H1 (cell line): Measurements from ENCODE around the gene RPTOR. TPM values are rescaled to one million over a fixed set of nuclear protein-coding genes. Genes with fewer than 3 reads are reported as not detected.

Experiments
- CTCF ChIA-PET: fragments of 300-600 bp; sonication (Branson Sonifier 250); formaldehyde crosslinking; loops from one replicate; lab custom pipeline; 2021; ENCODE audit not compliant: partially characterized antibody; lab: Charles Lee
- POLR2A ChIA-PET: fragments of 300-600 bp; sonication (Branson Sonifier 250); formaldehyde crosslinking; loops from one replicate; lab custom pipeline; 2021; ENCODE audit warnings: inconsistent platforms; ENCODE audit not compliant: partially characterized antibody; lab: Charles Lee
- DNase-seq, 2 experiments: peaks; one replicate each; pipeline versions ENCODE4 v3.0.0 to v3.0.0-alpha.2; 2010 to 2022; ENCODE audit warnings: low spot score in 2 of 2, low read depth in 1 of 2, mixed read lengths in 1 of 2
- FAIRE-seq: peaks from 2 replicates; lab custom pipeline; 2011; peaks lifted over from hg19 to GRCh38; lab: Jason Lieb, UNC
- H2AFZ ChIP-seq: 2 replicates; pipeline ENCODE4 v1.8.1; 2012; ENCODE audit warnings: low read length, inconsistent platforms
- H2AK5ac ChIP-seq: 2 replicates; pipeline ENCODE4 v1.6.1; 2013; ENCODE audit warnings: low read depth, low read length
- H2BK120ac ChIP-seq: replicated peaks from 2 replicates; pipeline ENCODE3; 2013; ENCODE audit warnings: low read depth, low read length, inconsistent platforms
- H2BK12ac ChIP-seq: 2 replicates; pipeline ENCODE4 v1.6.1; 2013; ENCODE audit warnings: low read depth, low read length
- H2BK15ac ChIP-seq: 2 replicates; pipeline ENCODE4 v1.6.1; 2013; ENCODE audit warnings: low read length
- H2BK20ac ChIP-seq: 2 replicates; pipeline ENCODE4 v1.6.1; 2013; ENCODE audit warnings: low read length
- H2BK5ac ChIP-seq: 2 replicates; pipeline ENCODE4 v1.6.1; 2013; ENCODE audit warnings: low read depth, low read length
- H3K14ac ChIP-seq: 2 replicates; pipeline ENCODE4 v1.6.1; 2013; ENCODE audit warnings: inconsistent platforms; ENCODE audit not compliant: insufficient read length
- H3K18ac ChIP-seq: 2 replicates; pipeline ENCODE4 v1.6.1; 2013; ENCODE audit warnings: low read length; ENCODE audit errors: extremely low read depth
- H3K23ac ChIP-seq: 2 replicates; pipeline ENCODE4 v1.6.1; 2013; ENCODE audit warnings: inconsistent platforms; ENCODE audit not compliant: insufficient read length
- H3K23me2 ChIP-seq: 2 replicates; pipeline ENCODE4 v1.6.1; 2013; ENCODE audit warnings: low read depth, low read length
- H3K27ac ChIP-seq: 2 replicates; pipeline ENCODE4 v1.6.1; 2011; ENCODE audit warnings: low read depth, low read length, inconsistent platforms
- H3K27me3 ChIP-seq, 4 experiments: replicated peaks in 1 of 4; 1 replicate in 1 of 4; 2 replicates in 3 of 4; pipeline versions ENCODE4 v1.6.1 to v1.8.1; 2011 to 2013; ENCODE audit warnings: low read length in 3 of 4, mild to moderate bottlenecking in 3 of 4, inconsistent platforms in 2 of 4, mixed read lengths in 2 of 4, moderate library complexity in 1 of 4; ENCODE audit not compliant: control insufficient read depth in 3 of 4, insufficient read depth in 3 of 4; ENCODE audit errors: extremely low read depth in 1 of 4
- H3K36me3 ChIP-seq, 4 experiments: 2 replicates each; pipeline versions ENCODE4 v1.6.1 to v1.8.1; 2011 to 2013; ENCODE audit warnings: mild to moderate bottlenecking in 4 of 4, low read length in 3 of 4, moderate library complexity in 2 of 4, control low read depth in 1 of 4, inconsistent platforms in 1 of 4; ENCODE audit not compliant: insufficient read depth in 4 of 4, control insufficient read depth in 2 of 4
- H3K4ac ChIP-seq: replicated peaks from 2 replicates; pipeline ENCODE3; 2013; ENCODE audit warnings: low read length, low read depth, mixed read lengths, inconsistent platforms; ENCODE audit not compliant: insufficient read length
- H3K4me1 ChIP-seq, 4 experiments: replicated peaks in 1 of 4; 1 replicate in 1 of 4; 2 replicates in 3 of 4; pipeline versions ENCODE4 v1.6.1 to v1.8.1; 2011 to 2013; ENCODE audit warnings: low read length in 3 of 4, inconsistent platforms in 2 of 4, mixed read lengths in 1 of 4; ENCODE audit not compliant: insufficient read depth in 4 of 4, control insufficient read depth in 3 of 4
- H3K4me2 ChIP-seq, 2 experiments: 2 replicates each; pipeline versions ENCODE4 v1.6.1 to v1.8.1; 2011 to 2013; ENCODE audit warnings: low read depth in 2 of 2, low read length in 2 of 2, control low read depth in 1 of 2, inconsistent platforms in 1 of 2, mild to moderate bottlenecking in 1 of 2; ENCODE audit not compliant: insufficient read depth in 1 of 2
- H3K4me3 ChIP-seq, 4 experiments: fragments of 200-600, 300-600 bp in 1 of 4; sonication (generic), shearing (Covaris generic), sonication (Bioruptor Twin) in 1 of 4; 2 replicates each; pipeline versions ENCODE4 v1.5.1 to v1.8.1; 2011 to 2016; ENCODE audit warnings: low read length in 4 of 4, low read depth in 3 of 4, control low read depth in 2 of 4, inconsistent platforms in 2 of 4, mild to moderate bottlenecking in 2 of 4, mixed read lengths in 1 of 4, moderate library complexity in 1 of 4; ENCODE audit not compliant: insufficient read depth in 2 of 4; ENCODE audit errors: extremely low read depth in 1 of 4
- H3K56ac ChIP-seq: replicated peaks from 2 replicates; pipeline ENCODE3; 2013; ENCODE audit warnings: low read depth, mild to moderate bottlenecking, mixed read lengths, low read length, inconsistent platforms; ENCODE audit not compliant: insufficient read length
- H3K79me1 ChIP-seq: 2 replicates; pipeline ENCODE4 v1.6.1; 2013; ENCODE audit warnings: low read depth, low read length, control low read depth
- H3K79me2 ChIP-seq, 2 experiments: 2 replicates each; pipeline versions ENCODE4 v1.6.1 to v1.8.1; 2012 to 2013; ENCODE audit warnings: low read length in 2 of 2, mild to moderate bottlenecking in 2 of 2, inconsistent platforms in 1 of 2; ENCODE audit not compliant: insufficient read depth in 2 of 2, control insufficient read depth in 1 of 2
- H3K9ac ChIP-seq, 4 experiments: replicated peaks in 1 of 4; 1 replicate in 1 of 4; 2 replicates in 3 of 4; pipeline versions ENCODE4 v1.6.1 to v1.8.1; 2011 to 2013; ENCODE audit warnings: low read depth in 3 of 4, low read length in 3 of 4, control low read depth in 2 of 4, mild to moderate bottlenecking in 2 of 4, moderate library complexity in 2 of 4, inconsistent platforms in 1 of 4; ENCODE audit errors: extremely low read depth in 1 of 4
- H3K9me3 ChIP-seq, 2 experiments: 2 replicates each; pipeline versions ENCODE4 v1.6.1 to v1.8.1; 2012 to 2013; ENCODE audit warnings: mild to moderate bottlenecking in 2 of 2, moderate library complexity in 2 of 2, control low read depth in 1 of 2, inconsistent platforms in 1 of 2, low read depth in 1 of 2, low read length in 1 of 2, mixed read lengths in 1 of 2; ENCODE audit not compliant: insufficient read depth in 2 of 2
- H4K20me1 ChIP-seq, 2 experiments: replicated peaks in 1 of 2; 2 replicates each; pipeline versions ENCODE3 to v1.8.1; 2011 to 2013; ENCODE audit warnings: inconsistent platforms in 2 of 2, low read length in 2 of 2, mild to moderate bottlenecking in 1 of 2; ENCODE audit not compliant: insufficient read depth in 2 of 2, control insufficient read depth in 1 of 2
- H4K5ac ChIP-seq: 2 replicates; pipeline ENCODE4 v1.6.1; 2013; ENCODE audit warnings: low read length, low read depth, mixed read lengths, inconsistent platforms; ENCODE audit not compliant: insufficient read length
- H4K8ac ChIP-seq: 2 replicates; pipeline ENCODE4 v1.8.0; 2013; ENCODE audit warnings: mild to moderate bottlenecking, moderate library complexity, low read length, inconsistent platforms; ENCODE audit not compliant: insufficient read depth; ENCODE audit errors: extremely low read depth
- H4K91ac ChIP-seq: replicated peaks from 2 replicates; pipeline ENCODE3; 2013; ENCODE audit warnings: low read length, mixed read lengths, inconsistent platforms; ENCODE audit not compliant: insufficient read length
- JUN ChIP-seq: IDR thresholded peaks from 2 replicates; pipeline ENCODE4 v1.6.1; 2011; ENCODE audit warnings: low read depth, mild to moderate bottlenecking, improper control_type of control experiment, low read length
- SIN3A ChIP-seq, 2 experiments: IDR thresholded peaks in 1 of 2; conservative IDR thresholded peaks in 1 of 2; 2 replicates each; pipeline ENCODE4 v1.6.1; 2011 to 2012; ENCODE audit warnings: low read length in 2 of 2, improper control_type of control experiment in 1 of 2, low read depth in 1 of 2, mild to moderate bottlenecking in 1 of 2
- SIX5 ChIP-seq: IDR thresholded peaks from 2 replicates; pipeline ENCODE4 v1.6.1; 2011; ENCODE audit warnings: mild to moderate bottlenecking, low read depth, low read length
- WGBS, 2 experiments: shearing (Covaris generic) in 1 of 2; methylation state at CpG; one replicate each; pipeline versions ENCODE4 v1.1.6 to v1.1.7; 2013 to 2015; ENCODE audit warnings: low lambda C conversion rate in 2 of 2, mixed read lengths in 2 of 2, inconsistent platforms in 1 of 2, low coverage in 1 of 2, missing lambda C conversion rate in 1 of 2; ENCODE audit not compliant: insufficient replicate concordance in 2 of 2, insufficient coverage in 1 of 2, insufficient read length in 1 of 2; ENCODE audit errors: extremely low coverage in 1 of 2, missing lambda C conversion rate in 1 of 2; 5-methylcytosine and 5-hydroxymethylcytosine counted together
- polyA plus RNA-seq, 7 experiments: library from polyadenylated mRNA; depleted of rRNA in 3 of 7; stranded (reverse) in 5 of 7; unstranded in 2 of 7; fragments of >200 nt in 5 of 7; fragments of 200-250 nt in 2 of 7; gene quantifications; 1 replicate in 5 of 7; 2 replicates in 1 of 7; 4 replicates in 1 of 7; pipeline versions ENCODE4 v1.2.1 to v1.2.3, GENCODE V29; 2011 to 2013; ENCODE audit warnings: missing spikeins in 2 of 7, mixed read lengths in 2 of 7
- total RNA-seq: library from RNA; stranded (reverse); fragmentation: NEBNext Ultra II Directional; extraction: Animal tissue kit (Norgen Biotek cat#: 25700); gene quantifications from 2 replicates; pipeline ENCODE4 v1.2.1, GENCODE V29; 2021
- TF ChIP-seq, protein P1 (sequence below): IDR thresholded peaks from 2 replicates; pipeline ENCODE4 v1.6.1; 2012; ENCODE audit warnings: inconsistent platforms

The RPTOR gene
- total and polyA plus RNA-seq, 2 of the 8 experiments (the other 6 are each of a cell fraction or from before 2014, with no cell fraction given), result 6.9 to 28.7 TPM

DNA sequence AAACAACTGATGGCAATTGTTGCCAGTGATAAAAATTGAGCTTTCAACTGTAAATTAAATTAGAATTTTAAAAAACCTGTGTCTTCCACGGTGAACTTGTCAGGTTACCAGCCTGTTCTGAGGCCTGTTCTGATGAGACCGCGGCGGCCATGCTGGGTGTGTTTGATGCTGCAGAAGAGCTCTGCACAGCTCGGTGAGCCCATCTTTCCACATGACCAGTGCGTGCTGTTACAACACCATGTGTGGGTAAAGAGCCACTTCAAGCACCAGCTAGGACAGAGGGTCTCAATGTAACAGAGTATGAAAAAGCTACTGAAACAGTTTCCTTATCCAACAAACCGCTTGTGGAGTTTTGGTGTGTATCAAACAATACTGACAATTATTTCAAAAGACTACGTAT, 48.5 kb downstream of the RPTOR start:
- H3K79me1 ChIP-seq, result peaks cover 17% of the 10 kb centered on the region
- no peak overlapping the region for H2AK5ac ChIP-seq
- no peaks in the 10 kb centered on the region for H3K27me3 ChIP-seq
- H3K56ac ChIP-seq, result no peak overlapping the region
- 93% methylated on average over 8 of the region's 8 CpGs; no CpG with 5 or more reads in 1 of the 2 experiments for WGBS, 2 experiments
- H3K4me3 ChIP-seq, result no peak overlapping the region
- no peak overlapping the region for H3K27ac ChIP-seq
- H2BK20ac ChIP-seq, result no peak overlapping the region
- no peak overlapping the region for H2BK15ac ChIP-seq
- DNase-seq (no peak), FAIRE-seq (no peak)
- no peaks in the 10 kb centered on the region for H3K23me2 ChIP-seq
- H2BK5ac ChIP-seq, result no peak overlapping the region
- no peak overlapping the region for H4K91ac ChIP-seq
- H4K8ac ChIP-seq, result no peak overlapping the region
- H2AFZ ChIP-seq, result no peak overlapping the region
- H3K4me2 ChIP-seq, result no peak overlapping the region
- no peak overlapping the region for H3K14ac ChIP-seq
- no peak overlapping the region for H4K5ac ChIP-seq
- H3K18ac ChIP-seq, result no peak overlapping the region
- ChIA-PET CTCF (interaction anchor here (1.1 to 2.7 kb wide), 4 partner anchors 14 to 306 kb away, joined by 3 to 11 read pairs (median 5); no protein-coding TSS in a partner anchor), POLR2A (no interaction called here)
- no peak overlapping the region for H3K4ac ChIP-seq
- H4K20me1 ChIP-seq, result peaks cover 2 to 8% of the 10 kb centered on the region in 2 experiments
- no peak overlapping the region for H3K9ac ChIP-seq
- H3K36me3 ChIP-seq, result no peaks in the 10 kb centered on the region
- no peak overlapping the region for H2BK12ac ChIP-seq
- H3K4me1 ChIP-seq, result peaks cover 0 to 2% (median 0%) of the 10 kb centered on the region in 4 experiments; a peak in 1 of 7 replicates
- H3K79me2 ChIP-seq, result peaks cover 4 to 77% of the 10 kb centered on the region in 2 experiments
- H3K23ac ChIP-seq, result no peak overlapping the region
- H2BK120ac ChIP-seq, result no peak overlapping the region
- no peaks in the 10 kb centered on the region for H3K9me3 ChIP-seq
- TF ChIP-seq SIX5 (no peak), SIN3A (conservative IDR thresholded peaks at IDR 0.05 in 1 of 2, IDR thresholded peaks at IDR 0.05 in 1 of 2; ENCODE audit: low read depth in 1 of 2, low read length in 2 of 2) (no peak), JUN (no peak)
- TF ChIP-seq, protein P1, sequence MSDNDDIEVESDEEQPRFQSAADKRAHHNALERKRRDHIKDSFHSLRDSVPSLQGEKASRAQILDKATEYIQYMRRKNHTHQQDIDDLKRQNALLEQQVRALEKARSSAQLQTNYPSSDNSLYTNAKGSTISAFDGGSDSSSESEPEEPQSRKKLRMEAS, result no peak
